Urinary bladder (tissue), 4 donors: ENCODE results near the gene KPNA1. TPM values are rescaled to one million over a fixed set of nuclear protein-coding genes. Genes with fewer than 3 reads are reported as not detected.
A peak's percentile ranks its signal among the peaks of the same experiment; 100 is the strongest.

ENCODE experiments used
- DNase-seq: peaks from one replicate; pipeline ENCODE4 v3.0.0-alpha.2; 2015; ENCODE audit errors: extremely low spot score
- H3K27ac ChIP-seq: one replicate; pipeline ENCODE4 v1.5.1; 2013; ENCODE audit warnings: low read depth, mild to moderate bottlenecking, moderate library complexity
- H3K36me3 ChIP-seq: one replicate; pipeline ENCODE4 v1.6.1; 2013; ENCODE audit warnings: mild to moderate bottlenecking, moderate library complexity; ENCODE audit not compliant: insufficient read depth
- H3K4me1 ChIP-seq: one replicate; pipeline ENCODE4 v1.6.1; 2013; ENCODE audit warnings: mild to moderate bottlenecking, moderate library complexity; ENCODE audit not compliant: insufficient read depth
- H3K4me3 ChIP-seq: one replicate; pipeline ENCODE4 v1.5.1; 2013; ENCODE audit warnings: low read depth, low read length
- WGBS: extraction: QIAGEN DNeasy Blood & Tissue Kit; methylation state at CpG from one replicate; pipeline ENCODE4 v1.1.7; 2013; 5-methylcytosine and 5-hydroxymethylcytosine counted together
- polyA plus RNA-seq: library from polyadenylated mRNA; stranded (reverse); fragments of 200-250 nt; gene quantifications from one replicate; pipeline ENCODE4 v1.2.3, GENCODE V29; 2013
- total RNA-seq: library from RNA; depleted of rRNA; stranded (reverse); fragments of >200 nt; gene quantifications from one replicate; pipeline ENCODE4 v1.2.3, GENCODE V29; 2014
- donor health status: healthy with polysubstance abuse.
- donor health status: healthy.

KPNA1 gene
- total RNA-seq (38.0 TPM), polyA plus RNA-seq (22.5 TPM)

DNA sequence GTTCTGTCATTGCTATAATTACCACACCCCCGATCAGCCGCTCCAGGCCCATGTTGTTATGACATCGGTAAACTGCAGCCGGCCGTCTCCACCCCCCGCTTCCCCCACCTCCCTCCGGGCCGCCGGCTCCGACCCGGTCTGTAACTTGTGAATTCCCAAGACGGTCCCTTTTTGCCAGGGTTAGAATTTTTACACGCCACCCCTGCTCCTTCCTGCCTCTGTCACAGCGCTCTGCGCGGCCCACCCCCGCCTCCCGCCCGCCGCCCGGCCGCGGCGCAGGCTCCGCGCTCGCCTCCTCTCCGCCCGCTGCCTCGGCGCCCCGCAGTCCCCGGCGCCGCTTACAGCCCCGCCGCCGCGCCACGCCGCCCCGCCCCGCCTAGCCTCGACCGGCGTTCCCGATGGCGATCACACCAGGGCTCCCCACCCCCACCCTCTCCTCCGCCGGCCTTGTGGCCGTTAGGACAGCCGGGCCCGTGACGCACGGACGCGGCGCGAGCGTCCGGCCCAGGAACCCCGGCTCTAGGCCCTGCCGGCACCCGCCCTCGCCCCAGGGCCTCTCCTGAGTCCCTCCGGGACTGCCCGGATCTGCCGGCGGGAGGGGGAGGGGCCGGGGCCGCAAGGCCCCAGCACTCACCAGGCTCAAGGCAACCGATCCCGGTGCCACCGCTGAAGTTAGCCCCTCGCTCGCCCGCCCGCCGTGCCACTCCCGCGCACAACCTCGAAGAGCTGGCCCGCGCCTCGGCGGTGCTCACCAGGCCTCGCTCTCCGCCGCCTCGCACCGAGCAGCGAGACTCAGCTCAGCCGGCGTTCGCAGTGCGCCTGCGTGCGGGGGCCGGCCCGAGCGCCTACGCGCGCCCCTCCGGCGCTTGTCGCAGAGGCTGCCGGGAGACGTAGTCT is at the start of gene KPNA1:
KPNA1 (minus strand) TSS at position 817 of the 897 bp plus-strand sequence. CDS start 18,374 bp downstream, outside the sequence.
- Histone ChIP-seq H3K27ac (peak within 1 kb of the TSS; percentile 96), H3K36me3 (no peaks in the 10 kb centered on the region)
- under 1% methylated on average over 109 of the region's 109 CpGs for WGBS

DNA sequence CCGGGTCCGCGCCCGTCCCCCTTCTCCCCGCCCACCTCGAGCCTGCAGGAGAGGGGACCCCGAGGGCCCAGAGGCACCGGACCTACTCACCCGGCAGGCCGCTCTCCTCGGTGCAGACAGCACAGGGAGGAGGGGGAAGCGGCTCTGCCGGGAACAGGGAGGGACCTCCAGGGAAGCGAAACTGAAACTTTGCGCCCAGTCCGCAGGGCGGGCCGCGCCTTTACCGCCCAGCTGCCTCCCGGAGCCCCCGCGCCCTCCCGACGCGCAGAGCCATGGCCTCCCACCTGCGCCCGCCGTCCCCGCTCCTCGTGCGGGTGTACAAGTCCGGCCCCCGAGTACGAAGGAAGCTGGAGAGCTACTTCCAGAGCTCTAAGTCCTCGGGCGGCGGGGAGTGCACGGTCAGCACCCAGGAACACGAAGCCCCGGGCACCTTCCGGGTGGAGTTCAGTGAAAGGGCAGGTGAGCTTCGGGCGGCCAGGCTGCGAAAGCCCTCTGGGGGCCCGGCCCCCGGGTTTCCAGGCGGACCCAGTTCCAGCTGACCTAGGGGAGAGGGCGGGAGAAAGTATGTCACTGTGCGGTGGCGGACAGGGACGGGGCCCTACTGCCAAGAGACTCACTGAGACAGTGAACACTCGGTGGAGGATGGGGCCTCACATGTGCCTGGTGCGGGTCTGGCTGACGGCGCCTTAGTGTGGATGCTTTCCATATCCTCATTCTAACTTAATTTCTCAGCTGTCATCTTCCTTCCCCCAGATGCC is 49.6 kb upstream of the KPNA1 start, which contains the start of the genes DTX3L and PARP9:
DTX3L (plus strand) TSS at position 184 of the 758 bp plus-strand sequence; CDS start at position 273, 89 bp downstream.
PARP9 (minus strand) TSS at position 146 of the 758 bp plus-strand sequence. CDS start 4,680 bp downstream, outside the sequence.
- WGBS, result under 1% methylated on average over 56 of the region's 56 CpGs

More for the DNA sequence above, at the start of gene KPNA1:
- H3K4me3 ChIP-seq, result peak within 1 kb of the TSS; percentile 82
- H3K4me1 ChIP-seq, result no peaks in the 10 kb centered on the region
- DNase-seq, result peak; percentile 63

DNA sequence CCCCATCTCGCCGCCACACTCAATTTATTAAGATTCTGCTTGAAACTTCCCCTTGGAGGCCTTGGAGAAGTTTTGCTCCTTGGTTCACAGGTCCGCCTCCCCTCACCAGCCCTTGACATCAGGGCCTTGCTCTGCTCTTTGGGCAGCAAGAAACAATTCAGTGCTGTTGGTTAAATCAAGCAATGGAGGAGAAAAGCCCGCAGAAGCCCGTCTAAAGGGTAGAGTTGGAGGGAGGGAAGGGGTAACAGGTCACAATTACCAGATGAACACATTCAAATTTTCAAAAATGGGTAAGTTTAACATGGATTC is 48.9 kb upstream of the KPNA1 start:
- peak overlapping the region; percentile 81 for H3K4me3 ChIP-seq
- DNase-seq, result no peak
- H3K4me1 ChIP-seq, result peaks cover 5% of the 10 kb centered on the region
- no peaks in the 10 kb centered on the region for H3K36me3 ChIP-seq
- 34% methylated on average over 5 of the region's 5 CpGs for WGBS
- peak overlapping the region; percentile 73 for H3K27ac ChIP-seq

More for the DNA sequence above, 49.6 kb upstream of the KPNA1 start, which contains the start of the genes DTX3L and PARP9:
- peaks cover 5% of the 10 kb centered on the region for H3K4me1 ChIP-seq
- H3K4me3 ChIP-seq, result peak within 1 kb of the TSS; percentile 81
- H3K36me3 ChIP-seq, result no peaks in the 10 kb centered on the region
- DNase-seq, result peak; percentile 36
- peak within 1 kb of the TSS; percentile 91 for H3K27ac ChIP-seq

DNA sequence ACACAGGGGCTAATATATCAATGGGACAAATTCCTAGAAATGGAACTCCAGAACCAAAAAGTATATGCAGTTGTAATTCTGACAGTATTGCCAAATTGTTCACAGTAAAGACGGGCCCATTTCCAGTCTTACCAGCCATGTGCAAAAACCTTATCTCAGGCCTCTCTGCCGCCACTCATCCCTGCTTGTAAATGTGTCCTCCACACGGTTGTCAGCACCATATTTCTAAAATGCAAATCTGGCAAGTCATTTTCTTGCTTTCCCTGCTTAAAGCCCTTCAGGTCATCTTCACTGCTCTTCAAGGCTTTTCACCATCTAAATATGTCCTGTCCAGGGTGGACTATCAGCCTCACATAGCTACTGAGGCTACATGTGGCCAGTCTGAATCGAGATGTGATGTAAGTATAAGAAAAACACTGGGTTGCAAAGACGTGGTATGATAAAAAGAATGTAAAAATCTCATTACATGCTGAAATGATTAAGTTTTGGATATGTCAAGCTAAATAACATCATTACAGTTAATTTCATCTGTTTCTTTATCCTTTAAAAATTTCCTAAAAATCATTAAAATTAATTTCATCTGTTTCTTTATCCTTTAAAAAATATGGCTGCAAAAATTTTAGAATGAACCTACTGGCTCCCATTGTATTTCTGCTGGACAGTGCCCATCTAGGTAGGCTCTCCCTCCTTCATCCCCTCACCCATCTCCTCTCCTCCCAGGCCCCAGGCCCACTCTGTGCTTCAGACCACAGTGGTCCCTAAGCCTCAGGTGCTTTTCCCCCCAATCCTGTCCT is 48.4 kb upstream of the KPNA1 start:
- DNase-seq, result no peak
- WGBS, result 60% methylated on average over 5 of the region's 5 CpGs
- Histone ChIP-seq H3K4me3 (peak overlapping the region; percentile 81), H3K27ac (peak overlapping the region; percentile 73), H3K36me3 (no peaks in the 10 kb centered on the region), H3K4me1 (peaks cover 5% of the 10 kb centered on the region)

DNA sequence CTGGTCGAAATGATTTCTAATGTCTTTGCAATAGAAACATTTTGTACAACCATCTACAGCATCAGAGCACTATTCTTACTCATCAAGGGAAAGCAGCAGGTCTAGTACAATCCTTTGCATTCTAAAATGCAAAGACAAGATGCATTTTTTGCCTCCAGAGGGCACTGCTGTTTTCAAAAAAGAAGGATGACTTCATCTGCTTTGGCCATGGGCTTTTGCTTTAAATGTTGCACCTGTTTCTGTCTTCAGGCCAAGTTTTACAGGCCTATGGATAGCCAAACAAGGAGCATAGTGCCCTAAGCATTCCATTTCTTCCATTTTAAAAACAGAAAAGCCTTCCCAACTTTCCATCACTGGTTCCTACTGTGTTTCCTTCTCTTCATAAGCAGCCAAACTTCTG is 45.9 kb upstream of the KPNA1 start:
- Histone ChIP-seq H3K4me1 (peaks cover 4% of the 10 kb centered on the region), H3K36me3 (peaks cover 2% of the 10 kb centered on the region), H3K27ac (no peak overlapping the region), H3K4me3 (no peak overlapping the region)
- 90% methylated on average over 1 of the region's 1 CpG for WGBS
- DNase-seq, result peak; percentile 48

DNA sequence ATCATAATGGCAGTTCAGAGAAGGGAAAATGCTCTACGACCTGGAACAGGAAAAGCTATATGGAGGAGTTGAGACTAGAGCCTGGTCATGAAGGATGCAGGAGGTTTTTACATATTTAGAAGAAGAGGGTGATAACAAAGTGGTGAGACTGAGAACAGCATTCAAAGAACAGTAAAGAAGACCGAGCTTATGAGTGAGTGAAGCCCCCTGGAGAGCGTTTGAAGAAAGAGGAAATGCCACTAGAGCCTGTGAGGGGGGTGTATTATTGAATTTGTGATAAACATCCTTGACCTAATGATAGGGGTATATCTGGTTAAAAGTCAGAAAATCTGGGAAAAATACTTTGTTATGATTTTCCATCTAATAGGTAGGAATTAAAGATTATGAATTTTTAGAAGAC is 45.2 kb upstream of the KPNA1 start:
- 82% methylated on average over 3 of the region's 3 CpGs for WGBS

DNA sequence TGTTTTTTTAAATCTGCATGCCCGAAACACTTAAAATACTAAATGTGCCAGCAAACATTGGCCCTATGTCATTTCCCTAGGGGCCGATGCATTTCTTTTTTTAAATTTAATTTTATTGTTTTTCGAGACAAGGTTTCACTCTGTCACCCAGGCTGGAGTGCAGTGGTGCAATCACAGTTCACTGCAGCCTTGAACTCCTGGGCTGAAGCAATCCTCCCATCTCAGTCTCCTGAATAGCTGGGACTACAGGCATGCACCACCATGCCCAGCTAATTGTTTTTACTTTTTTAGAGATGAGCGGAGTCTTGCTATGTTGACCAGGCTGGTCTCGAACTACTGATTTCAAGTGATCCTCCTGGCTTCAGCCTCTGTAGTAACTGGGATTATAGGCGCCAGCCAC is 43.9 kb upstream of the KPNA1 start:
- 95% methylated on average over 6 of the region's 6 CpGs for WGBS
- no peak for DNase-seq
- Histone ChIP-seq H3K36me3 (peaks cover 2% of the 10 kb centered on the region), H3K27ac (no peak overlapping the region), H3K4me1 (peaks cover 4% of the 10 kb centered on the region), H3K4me3 (no peak overlapping the region)

More for the DNA sequence above, 45.2 kb upstream of the KPNA1 start:
- H3K4me3 ChIP-seq, result no peak overlapping the region
- H3K36me3 ChIP-seq, result peaks cover 2% of the 10 kb centered on the region
- H3K27ac ChIP-seq, result no peak overlapping the region
- H3K4me1 ChIP-seq, result peaks cover 4% of the 10 kb centered on the region
- DNase-seq, result no peak

DNA sequence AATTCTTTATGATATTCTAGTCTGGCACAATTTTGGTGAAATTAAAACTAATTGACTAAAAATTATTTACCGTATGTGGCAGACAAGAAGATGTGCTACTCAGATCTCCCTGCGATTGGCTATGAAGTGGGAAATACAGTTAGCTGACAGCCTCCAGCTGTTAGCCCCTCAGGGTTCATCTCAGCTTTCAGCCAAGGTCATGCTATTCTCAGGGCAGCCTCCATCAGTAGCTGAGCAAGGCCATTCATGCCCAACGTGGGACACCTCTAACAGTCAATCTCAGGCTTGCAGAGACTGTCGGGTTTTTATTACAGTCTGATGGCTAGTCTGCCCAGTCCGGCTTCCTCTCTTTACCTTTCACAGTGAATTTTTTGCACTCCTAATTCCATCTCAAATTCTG is 42.6 kb upstream of the KPNA1 start:
- peaks cover 3% of the 10 kb centered on the region for H3K4me1 ChIP-seq
- H3K4me3 ChIP-seq, result no peak overlapping the region
- WGBS, result 80% methylated on average over 5 of the region's 5 CpGs

DNA sequence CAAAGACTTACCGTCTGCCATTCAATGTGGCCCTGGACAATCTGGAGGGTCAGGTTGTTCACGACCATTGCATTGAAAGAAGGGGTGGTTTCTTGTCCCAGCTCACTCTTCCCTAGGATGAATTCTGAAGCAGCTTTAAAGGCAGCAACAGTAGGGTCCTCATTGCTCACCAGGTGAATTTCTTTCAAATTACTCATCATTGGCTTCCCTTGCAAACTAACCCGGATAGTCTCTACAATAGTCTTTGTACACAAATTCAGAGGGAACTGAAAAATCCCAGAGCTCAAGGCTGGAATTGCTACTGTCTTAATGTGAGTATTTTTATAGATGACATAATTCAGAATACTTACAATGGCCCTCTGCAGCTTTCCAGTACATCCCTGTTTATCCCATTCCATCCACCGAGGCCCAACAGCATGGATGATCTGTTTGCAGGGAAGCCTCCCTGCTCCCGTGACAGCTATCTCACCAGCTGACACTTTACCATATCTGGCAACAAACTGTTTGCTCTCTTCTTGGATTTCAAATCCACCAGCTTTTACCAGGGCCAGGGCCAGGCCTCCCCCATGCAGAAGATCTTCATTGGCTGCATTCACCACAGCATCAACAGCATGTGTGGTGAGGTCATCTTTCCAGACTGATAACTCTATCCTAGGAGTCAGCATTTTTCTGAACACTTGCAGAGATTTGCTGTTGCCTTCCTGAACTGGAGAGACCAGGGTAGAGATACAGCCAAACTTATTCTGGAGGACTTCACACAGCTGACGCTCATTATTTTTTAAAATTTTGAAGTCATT is 40.7 kb upstream of the KPNA1 start:
- no peak for DNase-seq
- H3K36me3 ChIP-seq, result peaks cover 2% of the 10 kb centered on the region
- H3K4me1 ChIP-seq, result no peaks in the 10 kb centered on the region
- no peak overlapping the region for H3K4me3 ChIP-seq
- WGBS, result 74% methylated on average over 6 of the region's 6 CpGs
- no peak overlapping the region for H3K27ac ChIP-seq

More for the DNA sequence above, 42.6 kb upstream of the KPNA1 start:
- DNase-seq, result no peak
- no peak overlapping the region for H3K27ac ChIP-seq
- H3K36me3 ChIP-seq, result peaks cover 2% of the 10 kb centered on the region

DNA sequence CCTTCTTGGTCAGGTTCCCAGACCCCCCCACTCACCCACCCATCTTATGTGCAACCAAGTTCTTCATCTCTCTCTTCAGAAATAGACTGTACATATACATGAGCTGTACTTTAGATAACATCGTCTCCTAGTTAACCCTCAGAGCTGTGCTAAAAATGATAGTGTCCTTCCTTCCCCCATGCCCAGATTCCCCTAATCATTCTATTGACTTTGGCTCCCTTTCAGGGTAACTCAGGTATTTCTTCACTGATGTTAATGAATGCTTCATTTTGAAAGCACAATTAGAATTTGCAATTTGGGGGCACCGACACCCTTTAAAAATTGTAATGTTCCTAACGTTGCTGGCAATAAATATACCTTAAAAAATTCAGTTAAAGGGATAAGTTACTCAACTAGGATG is 38.4 kb upstream of the KPNA1 start:
- H3K4me1 ChIP-seq, result no peaks in the 10 kb centered on the region
- H3K36me3 ChIP-seq, result peaks cover 6% of the 10 kb centered on the region
- no peak for DNase-seq
- no peak overlapping the region for H3K4me3 ChIP-seq
- WGBS, result 65% methylated on average over 3 of the region's 3 CpGs
- H3K27ac ChIP-seq, result no peak overlapping the region

DNA sequence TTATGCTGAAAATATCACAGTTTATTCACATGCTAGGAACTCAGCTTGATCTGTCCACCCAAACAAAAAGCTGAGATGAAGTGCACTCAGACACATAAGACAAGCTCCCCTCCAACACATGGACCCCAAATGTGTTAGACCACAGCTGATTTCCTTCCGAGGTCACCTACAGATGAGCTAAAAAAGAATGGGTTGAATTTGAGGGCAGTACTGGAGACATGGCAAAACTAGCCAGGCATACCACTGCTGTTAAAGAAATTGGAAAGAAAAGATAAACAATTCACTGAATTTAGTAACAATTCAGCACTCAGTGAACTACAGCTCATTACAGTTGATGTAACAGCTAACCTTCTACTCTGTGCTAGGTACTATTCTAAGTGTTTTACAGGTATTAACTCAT is 33.9 kb upstream of the KPNA1 start:
- no peak overlapping the region for H3K4me3 ChIP-seq
- no peak overlapping the region for H3K27ac ChIP-seq
- 75% methylated on average over 1 of the region's 1 CpG for WGBS
- H3K4me1 ChIP-seq, result no peaks in the 10 kb centered on the region
- peaks cover 7% of the 10 kb centered on the region for H3K36me3 ChIP-seq
- DNase-seq, result no peak

DNA sequence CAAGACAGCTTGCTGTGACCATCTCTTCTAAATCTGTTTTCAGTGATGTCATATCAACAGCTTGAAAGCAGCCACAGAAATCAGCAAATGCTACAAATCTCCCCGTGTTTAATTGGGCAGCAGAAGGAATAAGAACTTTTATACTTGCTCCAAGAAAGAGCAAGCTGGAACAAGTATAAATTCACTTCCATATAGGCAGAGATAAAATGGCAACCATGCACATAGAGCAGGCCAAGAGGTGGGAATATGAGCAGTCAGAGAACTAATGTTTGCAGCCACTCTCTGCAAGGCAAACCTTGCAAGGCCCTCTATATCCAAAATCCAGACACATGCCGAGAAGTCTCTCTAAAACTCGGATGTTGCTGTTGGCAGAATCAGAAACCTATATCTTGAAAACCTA is 33.3 kb upstream of the KPNA1 start:
- Histone ChIP-seq H3K27ac (no peak overlapping the region), H3K4me3 (no peak overlapping the region), H3K36me3 (peaks cover 7% of the 10 kb centered on the region), H3K4me1 (no peaks in the 10 kb centered on the region)
- DNase-seq, result no peak
- 68% methylated on average over 3 of the region's 3 CpGs for WGBS
